ENCODE data around the gene ZNF74.
"Not testable (repeated sequence)": the region's sequence is repeated elsewhere in the genome, so short reads cannot be mapped to it uniquely, and the experiment has no call there.

ZNF74 gene

DNA sequence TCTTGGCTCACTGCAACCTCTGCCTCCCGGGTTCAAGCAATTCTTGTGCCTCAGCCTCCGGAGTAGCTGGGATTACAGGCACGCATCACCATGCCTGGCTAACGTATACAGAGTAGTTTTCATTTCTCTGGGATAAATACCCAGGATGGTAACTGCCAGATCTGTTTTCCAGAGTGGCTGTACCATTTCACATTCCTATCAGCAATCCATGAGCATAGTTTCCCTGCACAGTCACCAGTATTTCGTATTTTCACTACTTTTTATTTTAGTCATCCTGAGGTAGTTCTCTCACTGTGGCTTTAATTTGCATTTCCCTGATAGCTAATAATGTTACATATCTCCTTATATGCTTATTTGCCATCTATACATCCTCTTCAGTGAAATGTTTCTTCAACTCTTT, 54.7 kb downstream of the ZNF74 start:
- no peak for DNase-seq (ENCODE audit: low spot score)

DNA sequence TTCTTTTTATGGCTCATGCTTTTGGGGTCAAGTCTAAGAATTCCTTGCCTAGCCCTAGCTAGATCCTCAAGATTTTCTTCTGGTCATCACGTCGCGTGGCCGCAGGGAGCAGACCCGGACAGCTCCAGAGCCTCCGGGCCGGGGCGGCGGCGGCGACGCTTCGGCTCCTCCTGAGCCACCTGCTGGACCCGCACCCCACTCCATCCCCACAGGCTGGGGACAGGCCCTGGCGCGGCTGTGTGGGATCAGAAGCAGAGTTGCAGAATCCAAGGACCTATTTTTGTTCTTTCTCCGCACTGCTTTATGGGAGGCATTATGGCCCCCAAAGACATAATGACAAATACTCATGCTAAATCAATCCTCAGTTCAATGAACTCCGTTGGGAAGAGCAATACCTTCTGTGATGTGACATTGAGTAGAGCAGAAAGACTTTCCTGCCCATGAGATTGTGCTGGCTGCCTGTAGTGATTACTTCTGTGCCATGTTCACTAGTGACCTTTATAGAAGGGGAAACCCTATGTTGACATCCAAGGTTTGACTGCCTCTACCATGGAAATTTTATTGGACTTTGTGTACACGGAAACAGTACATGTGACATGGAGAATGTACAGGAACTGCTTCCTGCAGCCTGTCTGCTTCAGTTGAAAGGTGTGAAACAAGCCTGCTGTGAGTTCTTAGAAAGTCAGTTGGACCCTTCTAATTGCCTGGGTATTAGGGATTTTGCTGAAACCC, 56.0 kb downstream of the ZNF74 start:
- no peak for DNase-seq (ENCODE audit: low spot score)

DNA sequence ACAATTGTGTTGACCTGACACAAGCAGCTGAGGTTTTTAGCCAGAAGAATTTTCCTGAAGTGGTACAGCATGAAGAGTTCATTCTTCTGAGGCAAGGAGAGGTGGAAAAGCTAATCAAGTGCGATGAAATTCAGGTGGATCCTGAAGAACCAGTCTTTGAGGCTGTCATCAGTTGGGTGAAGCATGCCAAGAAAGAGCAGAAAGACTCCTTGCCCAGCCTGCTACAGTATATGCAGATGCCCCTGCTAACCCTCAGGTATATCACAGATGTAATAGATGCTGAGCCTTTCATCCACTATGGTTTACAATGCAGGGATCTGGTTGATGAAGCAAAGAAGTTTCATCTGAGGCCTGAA, 56.6 kb downstream of the ZNF74 start:
- no peak for DNase-seq (ENCODE audit: low spot score)

DNA sequence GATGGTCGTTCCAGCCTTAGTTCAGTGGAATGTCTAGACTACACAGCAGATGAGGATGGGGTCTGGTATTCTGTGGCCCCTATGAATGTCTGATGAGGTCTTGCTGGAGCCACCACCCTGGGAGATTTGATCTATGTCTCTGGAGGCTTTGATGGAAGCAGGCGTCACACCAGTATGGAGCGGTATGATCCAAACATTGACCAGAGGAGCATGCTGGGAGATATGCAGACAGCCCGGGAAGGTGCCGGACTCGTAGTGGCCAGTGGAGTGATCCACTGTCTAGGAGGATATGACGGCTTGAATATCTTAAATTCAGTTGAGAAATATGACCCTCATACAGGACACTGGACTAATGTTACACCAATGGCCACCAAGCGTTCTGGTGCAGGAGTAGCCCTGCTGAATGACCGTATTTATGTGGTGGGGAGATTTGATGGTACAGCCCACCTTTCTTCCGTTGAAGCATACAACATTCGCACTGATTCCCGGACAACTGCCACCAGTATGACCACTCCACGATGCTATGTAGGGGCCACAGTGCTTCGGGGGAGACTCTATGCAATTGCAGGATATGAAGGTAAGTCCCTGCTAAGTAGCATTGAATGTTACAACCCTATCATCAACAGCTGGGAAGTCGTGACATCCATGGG, 57.3 kb downstream of the ZNF74 start:
- DNase-seq (ENCODE audit: low spot score) = not testable (repeated sequence)

DNA sequence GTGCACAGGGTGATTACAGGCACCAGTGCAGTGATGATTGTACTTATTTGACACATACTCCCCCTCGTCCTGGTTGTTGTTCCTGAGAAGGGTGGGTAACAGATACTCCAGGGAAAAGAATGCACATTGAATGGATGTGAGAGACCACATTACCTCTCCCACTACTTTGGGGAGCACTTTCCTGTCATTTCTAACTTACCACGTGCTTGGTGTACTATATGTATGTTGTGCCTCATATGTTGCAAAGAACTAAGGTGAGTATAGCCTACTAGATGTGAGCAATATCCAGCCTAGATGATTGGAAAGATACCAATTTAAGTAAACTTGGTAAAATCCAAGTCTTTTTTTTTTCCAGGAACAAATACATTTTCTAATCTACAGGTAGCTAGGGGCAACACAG, 58.0 kb downstream of the ZNF74 start:
- DNase-seq (ENCODE audit: low spot score) = no peak

DNA sequence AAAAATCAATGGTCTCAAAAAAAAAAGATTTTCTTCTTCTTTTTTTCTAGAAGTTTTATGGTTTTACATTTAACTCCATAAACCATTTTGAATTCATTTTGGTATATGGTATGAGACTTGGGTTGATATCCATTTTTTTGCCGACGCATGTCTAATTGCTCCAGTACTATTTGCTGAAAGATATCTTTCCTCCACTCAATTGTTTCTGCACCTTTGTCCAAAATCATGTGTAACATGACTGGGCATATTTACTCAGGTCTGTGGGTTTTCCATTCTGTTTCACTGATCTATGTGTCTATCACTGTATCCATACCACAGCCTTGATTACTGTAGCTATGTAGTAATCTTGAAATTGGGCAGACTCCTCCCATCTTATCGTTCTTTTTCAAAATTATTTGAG, 59.3 kb downstream of the ZNF74 start:
- DNase-seq (ENCODE audit: low spot score) = no peak

DNA sequence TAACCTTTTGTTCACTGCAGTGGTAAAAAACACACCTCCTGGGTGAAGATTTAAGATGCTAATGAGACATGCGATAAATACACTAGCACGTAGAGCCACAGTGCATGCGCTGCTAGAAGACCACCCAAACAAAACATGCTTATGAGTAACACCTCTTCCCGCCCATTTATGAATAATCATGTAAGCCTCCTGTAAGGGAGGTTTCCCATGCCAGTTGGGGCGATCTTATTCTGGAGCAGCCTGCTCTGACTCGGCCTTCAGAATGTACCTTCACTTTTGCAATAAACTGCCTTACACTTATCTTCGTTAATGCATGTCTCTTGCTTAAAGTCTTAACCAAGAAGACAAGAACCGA, 61.7 kb downstream of the ZNF74 start:
- no peak for DNase-seq (ENCODE audit: low spot score)

DNA sequence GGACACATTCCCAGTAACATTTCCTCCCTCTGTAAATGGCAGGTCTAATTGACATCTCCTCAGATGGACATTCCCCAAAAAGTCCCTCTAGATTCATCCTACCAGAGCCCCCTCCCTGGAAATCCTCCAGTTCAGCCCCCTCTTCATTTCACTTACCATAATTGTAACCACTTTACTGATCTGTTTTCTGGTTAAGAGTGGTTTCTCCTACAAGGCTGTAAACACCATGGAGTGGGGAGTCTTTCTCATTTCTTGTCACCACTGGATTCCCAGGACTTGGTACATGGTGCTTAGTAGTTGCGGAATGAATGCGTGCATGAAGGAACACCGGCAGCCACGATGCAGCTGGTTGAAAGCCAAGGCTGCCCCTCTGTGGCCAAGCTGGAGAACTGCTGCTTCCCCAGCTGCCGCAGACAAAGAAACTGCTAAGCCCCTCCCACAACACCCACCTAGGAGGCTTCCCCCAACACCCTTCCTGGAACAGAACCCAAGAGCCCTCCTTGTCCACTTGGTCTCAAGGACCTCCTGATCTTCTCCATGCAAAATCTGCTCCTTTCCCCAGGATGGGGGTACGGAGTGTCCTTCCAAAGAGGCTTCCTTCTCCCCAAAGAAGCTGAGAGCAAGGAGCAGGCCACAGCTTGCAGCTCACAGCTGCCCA, 62.2 kb downstream of the ZNF74 start:
- DNase-seq (ENCODE audit: low spot score) = peak; percentile 76

DNA sequence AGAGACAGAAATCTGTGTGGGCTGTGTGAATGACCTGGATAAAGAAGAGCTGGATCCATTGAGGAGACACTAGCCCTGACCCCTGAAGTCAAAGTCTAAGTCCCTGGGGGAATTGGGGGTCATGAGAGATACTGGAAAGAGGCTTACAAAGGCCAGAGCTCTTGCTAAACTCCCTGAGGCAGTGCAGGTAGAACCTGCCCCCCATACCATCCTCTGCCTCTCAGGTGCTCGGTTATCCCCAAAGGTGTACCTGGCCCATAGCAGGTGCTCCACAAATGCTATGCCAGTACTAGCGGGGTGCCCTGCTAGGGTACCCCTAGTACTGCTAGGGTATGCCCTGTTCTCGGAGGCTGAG, 62.7 kb downstream of the ZNF74 start:
- no peak for DNase-seq (ENCODE audit: low spot score)

DNA sequence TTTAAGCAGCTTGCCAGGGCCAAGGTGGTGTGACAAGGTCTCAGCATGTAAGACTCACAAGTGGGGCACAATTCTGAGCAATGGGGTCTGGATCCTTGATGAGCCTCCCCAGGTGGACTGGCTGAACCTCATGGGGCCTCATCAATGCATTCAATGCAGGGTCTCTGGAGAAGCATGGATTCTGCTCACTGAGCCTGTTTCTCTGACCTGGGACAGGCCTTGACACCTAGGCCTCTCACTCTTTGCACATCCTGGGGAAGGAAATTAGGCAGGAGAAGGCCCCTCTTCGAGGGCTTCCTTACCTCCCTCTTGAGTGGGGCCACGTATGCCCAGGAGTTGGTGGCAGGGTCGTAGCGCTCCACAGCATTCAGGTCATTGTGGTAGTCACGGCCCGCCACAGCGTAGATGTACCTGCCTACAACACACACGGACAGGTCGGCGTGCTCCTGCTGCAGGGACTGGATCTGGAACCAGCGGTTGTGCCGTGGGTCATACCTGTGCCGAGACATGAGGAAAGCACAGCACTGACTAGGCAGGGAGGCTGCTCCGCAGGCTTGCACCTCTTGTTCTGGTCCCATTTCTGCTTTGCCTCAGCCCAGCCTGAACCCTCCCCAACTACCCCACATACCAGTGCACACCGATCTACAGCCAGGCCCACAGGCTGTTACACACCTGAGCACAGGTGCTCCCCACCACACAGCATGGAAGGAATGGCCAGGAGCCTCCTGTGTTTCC, 63.7 kb downstream of the ZNF74 start:
- no peak for DNase-seq (ENCODE audit: low spot score)

All from HuH-7.5 (cell line).